HG03575 (cell line): Measurements from ENCODE around the gene TAOK3.
"Not testable (repeated sequence)": the region's sequence is repeated elsewhere in the genome, so short reads cannot be mapped to it uniquely, and the experiment has no call there.

Source experiments
- ATAC-seq: cut with Tn5 transposase; IDR thresholded peaks from one replicate; pipeline ENCODE4 v1.9.1; 2021; ENCODE audit not compliant: unreplicated experiment, insufficient number of reproducible peaks, low FRiP score; ENCODE audit errors: extremely low read depth

The TAOK3 gene

DNA sequence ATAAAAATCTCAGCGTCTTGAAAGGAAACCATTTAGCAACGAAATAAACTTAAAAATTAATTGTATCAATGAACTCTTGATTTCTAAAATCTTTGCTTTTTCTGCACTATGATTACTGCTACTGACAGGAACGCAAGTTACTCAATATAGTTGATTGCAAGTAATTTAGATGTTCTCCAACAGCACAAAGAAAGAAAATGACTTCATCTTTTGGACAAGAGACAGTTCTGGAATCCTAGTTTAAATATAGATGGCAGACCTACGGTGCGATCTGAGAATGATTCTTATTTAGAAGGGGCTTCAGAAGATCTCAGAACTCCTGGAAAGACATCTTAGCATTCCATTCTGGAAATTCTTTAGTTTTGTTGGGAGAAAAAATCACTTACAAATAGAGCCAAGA is 2.2 kb upstream of the TAOK3 start:
- ATAC-seq, result no peak

DNA sequence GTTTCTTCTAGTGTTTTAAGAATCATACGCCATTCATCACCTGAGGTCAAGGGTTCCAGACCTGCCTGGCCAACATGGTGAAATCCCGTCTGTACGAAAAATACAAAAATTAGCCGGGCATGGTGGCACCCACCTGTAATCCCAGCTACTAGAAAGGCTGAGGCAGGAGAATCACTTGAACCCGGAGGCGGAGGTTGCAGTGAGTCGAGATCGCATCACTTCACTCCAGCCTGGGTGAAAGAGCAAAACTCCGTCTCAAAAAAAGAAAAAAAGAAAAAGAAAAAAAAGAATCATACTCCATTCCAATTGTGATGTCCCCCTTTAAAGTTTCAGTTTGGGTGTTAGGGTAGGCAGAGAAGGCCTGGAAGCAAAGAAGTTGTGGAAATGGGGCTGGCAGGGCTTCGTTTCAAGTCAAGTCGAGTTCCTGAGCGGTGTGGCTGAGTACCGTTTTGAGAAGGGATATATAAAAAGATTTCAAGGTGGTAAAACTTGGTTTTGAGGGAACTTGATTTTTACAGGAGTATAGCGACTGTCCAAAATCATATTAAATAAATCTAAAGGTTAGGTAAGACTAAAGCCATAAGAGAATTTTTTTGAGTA is 1.5 kb upstream of the TAOK3 start:
- ATAC-seq, result no peak

DNA sequence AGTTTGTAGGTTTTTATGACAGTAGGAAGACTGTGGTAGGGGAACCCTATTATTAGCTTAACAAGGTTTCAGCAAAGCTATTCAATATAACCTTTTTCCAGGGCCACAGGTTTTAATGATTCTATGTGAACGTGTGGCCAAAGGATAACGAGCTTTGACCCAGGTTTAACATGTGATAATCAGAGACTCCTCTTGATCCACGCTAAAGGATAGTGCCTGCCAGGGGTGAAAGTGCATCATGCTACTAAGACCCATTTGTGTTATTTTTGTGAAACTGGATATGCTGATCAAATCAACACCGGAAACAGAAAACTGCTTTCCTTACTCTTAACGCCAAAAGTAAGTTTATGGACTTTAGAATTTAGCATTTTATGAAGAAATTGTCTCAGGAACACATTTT is 909 bp upstream of the TAOK3 start:
- ATAC-seq, result no peak

DNA sequence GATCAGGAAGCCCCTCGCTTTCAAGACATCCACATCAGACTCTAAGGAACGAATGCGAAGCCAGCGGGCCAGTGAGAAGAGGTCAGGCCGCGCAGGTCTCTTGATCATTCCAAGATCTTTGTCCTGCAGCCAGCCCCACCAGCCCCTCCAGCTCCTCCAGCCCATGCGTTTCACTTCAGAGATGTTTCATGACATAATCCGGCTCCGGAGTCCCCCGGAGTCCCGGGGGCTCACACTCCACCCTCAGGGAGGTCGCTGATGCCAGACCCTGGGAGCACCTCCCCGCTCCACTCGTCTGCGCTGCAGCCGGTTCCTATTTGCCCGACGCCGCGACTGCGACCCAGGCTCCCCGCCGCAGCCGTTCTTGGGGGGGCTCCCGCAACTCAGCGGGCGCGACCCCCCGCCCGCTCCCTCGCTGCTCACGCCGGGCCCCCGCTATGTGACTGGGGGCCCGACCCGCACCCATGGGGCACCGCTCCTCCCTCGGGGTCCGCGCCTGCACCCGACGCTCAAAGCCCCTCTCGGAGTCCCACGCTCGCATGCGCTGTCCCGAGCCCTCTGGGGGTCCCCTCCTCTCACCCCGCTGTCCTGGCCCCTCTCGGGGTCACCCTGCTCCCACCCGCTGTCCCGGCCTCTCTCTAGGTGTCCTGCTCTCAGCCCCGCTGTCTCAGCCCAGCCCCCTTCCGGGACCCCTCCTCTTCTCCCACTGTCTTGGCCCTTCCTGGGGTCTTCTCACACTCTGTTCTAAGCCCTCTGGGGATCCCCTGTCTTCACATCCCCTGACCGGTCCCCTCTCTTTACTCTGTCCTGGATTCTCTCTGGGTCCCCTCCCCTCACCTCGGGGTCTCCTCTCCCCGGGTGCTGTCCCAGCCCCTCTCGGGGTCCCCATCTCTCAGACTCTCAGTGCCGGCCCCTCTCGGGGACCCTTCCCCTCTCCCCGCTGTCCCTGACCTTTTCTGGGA is 1.1 kb downstream of the TAOK3 start:
- no peak for ATAC-seq

DNA sequence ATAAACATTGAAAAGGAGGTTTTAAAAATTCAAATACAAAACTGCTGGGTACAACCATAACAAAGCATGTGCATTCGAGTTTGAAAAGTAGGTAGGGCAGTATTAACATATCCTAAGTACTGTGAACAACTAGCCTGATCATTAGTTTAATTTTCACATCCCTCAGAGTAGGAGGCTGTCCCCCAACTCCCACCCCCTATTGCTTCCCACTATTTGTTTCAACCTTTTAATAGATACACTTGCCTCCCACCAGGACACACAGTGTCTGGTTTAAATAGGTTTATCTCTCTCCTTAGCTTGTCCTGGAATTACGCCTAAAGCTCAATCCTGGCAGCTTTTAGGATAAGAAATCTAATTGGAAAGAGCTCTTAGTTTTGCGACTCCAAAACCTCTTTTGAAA is 2.1 kb downstream of the TAOK3 start:
- no peak for ATAC-seq

DNA sequence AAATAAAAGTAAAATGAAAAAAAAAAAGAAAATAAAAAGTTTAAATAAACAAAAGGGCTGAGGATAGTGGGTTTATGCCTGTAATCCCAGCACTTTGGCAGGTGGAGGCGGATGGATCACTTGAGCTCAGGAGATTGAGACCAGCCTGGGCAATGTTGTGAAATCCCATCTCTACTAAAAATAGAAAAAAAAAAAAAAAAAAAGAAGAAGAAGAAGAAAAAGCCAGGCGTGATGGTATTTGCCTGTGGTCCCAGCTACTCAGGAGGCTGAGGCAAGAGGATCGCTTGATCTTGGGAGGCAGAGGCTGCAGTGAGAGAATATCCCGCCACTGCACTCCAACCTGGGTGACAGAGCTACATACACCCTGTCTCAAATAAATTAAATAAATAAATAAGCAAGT is 3.9 kb downstream of the TAOK3 start:
- ATAC-seq, result no peak

DNA sequence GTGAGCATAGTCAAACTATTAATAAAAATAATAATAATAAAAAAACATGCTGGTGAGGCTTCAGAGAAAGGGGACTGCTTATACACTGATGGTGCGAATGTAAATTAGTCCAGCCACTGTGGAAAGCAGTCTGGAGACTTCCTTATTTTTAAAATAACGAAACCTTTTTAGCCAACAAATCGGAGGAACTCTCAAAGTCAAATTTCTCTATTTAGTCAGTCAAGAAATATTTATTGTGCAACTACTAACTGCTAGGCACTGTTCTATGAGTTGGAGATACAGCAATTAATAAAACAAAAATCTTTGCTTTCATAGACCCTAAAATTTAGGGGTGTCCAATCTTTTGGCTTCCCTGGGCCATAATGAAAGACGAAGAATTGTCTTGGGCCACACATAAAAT is 10.8 kb downstream of the TAOK3 start:
- no peak for ATAC-seq

DNA sequence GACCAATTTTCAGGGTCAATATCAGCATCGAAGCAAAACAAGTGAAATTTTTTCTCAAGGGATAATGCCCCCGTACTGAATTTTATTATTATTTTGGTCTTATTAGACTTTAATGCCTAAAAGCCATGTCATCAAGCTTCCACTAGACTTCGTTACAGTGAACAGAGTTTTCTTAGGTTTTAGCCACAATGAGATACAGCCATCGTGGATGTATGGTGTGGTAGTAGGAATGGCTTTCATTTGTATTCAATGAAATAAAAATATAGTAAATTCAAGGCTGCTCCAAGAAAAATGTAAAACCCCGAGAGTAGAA is 11.7 kb downstream of the TAOK3 start:
- no peak for ATAC-seq

DNA sequence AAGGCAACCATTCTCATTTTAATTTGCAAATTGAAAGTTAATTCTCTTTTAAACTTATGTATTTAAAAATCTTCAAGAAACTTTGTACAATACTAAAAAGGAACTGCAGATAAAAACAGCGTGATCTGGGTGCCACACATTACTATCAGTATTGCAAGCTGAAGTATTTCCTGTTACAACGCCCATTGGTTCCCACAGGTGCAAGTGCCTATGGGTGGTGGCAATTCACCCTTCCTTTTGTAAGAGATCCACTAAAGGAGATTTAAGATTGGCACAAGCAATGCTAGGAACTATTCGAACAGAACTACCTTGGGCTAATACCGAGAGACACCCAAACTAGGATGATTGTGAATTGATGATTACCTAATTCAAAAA is 13.2 kb downstream of the TAOK3 start:
- ATAC-seq, result no peak

DNA sequence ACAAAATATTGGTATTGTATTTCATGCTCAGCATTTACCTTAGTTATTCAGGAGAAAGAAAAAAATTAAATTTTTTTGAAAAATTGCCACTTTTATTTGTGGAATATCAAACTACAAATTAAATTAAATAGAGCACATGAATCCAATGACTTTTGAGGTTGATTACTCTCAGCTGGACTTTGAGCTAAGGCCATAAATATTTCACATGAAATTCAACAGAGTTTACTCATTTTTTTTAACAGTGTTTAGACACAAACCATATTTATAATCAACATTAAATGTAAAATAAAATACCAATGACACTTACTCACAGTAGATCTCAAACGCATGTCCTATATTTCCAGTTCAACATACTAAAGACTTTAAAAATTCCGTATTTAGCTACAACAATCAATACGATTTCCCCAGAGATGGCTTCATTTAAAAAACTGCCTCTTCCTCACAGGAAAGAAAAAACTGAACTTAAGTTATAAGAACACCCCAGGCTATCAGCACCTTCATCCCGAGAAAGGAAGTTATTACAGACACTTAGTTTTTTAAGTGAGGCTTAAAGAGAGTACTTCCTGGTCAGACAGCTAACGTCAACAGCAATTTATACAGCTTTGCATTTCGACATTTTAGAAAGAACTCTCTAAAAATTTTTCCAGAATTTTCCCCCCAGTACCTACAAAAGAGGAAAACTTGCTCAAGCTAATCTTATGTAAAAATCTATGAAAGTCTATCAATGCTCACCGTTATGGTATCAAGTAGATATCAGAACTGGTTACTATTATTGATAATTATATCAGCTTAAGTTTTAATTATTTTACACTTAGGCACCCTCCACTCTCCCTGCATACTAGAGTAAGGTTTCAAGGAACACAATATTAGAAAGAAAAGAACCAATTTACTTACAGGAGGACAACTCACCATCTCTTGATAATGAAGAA is 13.8 kb downstream of the TAOK3 start:
- ATAC-seq, result no peak

DNA sequence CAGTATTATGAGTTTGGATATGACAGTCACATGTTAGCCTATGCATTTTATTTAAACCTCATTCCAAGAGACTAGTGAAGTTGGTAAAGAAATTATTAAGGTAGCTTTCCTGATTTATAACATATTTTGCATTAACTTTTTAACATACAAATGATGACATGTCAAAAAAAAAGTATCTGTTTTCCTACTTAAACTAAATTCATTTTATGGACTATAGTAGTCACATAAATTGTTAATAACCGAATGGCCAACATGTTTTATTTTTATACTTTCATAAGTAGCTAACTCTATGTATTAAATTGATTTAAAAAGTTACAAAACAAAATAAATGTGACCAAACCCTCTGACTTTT is 14.7 kb downstream of the TAOK3 start:
- no peak for ATAC-seq

DNA sequence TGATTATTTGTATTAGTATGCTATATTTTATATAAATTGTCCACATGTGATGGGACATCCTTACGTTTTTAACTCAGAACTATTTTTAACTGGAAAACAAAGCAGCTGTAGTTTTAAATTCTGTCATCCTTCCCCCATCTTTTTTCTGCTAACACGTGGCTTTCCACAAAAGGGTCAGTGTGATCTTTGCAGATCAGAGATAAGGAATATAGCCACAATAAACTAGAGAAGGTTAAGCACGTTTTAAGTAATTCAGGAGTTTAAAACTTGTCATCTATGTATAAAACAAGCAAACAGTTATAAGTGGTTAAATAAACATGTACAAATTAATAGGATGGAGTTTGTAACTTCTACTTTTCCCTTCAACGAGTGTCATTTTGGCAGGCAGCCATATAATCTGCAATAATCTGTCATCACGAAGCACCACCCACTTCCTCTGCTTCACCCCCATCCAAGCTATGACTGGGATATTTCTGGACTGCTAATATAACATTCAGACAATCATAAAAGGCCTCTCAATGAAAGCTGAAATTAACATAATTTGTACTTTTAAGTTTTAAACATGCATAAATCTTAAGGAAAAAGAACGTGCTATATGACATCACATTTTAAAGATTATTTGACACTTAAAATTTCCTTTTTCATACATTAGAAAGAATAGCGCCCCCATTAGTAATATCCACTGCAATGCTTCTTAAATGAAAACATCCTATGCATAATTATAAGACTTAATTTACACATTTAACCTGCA is 15.3 kb downstream of the TAOK3 start:
- ATAC-seq, result no peak

DNA sequence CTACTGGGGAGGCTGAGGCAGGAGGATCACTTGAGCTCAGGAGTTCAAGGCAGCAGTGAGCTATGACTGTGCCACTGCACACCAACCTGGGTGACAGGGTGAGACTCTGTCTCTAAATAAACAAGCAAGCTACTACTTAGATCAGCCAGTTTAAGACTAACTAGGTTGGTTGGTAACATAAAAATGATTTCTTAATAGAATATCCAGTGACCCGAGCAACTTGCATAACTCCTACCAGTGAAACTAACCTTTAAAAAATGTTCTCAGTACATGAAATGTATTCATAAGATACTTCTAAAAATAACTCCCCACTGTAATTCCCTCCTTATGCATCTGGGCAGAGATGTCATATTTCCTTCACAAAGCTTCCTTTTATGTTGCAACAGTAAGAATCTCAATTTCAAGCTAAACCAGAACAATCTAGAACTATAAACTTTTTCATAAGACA is 15.9 kb downstream of the TAOK3 start:
- no peak for ATAC-seq

DNA sequence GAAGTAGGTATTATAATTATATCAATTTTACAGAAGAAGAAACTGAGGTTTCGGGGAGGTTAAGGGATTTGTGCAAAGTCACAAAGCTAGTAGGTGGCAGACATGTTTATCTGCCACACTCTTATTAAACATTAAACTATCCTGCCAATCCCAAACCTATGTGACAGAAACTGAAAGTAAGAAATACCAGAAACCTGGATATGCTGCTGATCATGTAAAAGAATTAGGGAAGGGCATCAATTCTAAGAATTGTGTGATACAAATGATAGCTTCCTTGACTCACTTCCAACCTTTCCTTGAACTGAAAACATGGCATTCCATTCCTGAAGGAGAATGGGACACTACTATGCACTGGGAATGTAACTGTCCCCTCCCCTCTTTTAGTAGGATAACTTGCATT is 16.9 kb downstream of the TAOK3 start:
- no peak for ATAC-seq

DNA sequence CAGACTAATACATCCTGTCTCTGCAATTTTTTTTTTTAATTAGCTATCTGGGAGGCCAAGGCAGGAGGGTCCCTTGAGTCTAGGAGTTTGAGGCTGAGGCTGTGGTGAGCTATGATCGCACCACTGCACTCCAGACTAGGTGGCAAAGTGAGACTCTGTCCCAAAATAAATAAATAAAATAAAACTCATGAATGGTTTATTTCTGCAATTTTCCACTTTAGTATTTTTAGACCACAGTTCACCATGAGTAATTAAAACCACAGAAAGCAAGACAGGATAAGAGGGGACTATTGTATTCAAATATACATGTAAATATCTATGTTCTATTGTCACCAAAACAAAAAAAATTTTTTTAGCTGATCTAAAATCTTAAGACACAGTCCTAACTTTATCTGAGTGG is 17.8 kb downstream of the TAOK3 start:
- ATAC-seq, result no peak

DNA sequence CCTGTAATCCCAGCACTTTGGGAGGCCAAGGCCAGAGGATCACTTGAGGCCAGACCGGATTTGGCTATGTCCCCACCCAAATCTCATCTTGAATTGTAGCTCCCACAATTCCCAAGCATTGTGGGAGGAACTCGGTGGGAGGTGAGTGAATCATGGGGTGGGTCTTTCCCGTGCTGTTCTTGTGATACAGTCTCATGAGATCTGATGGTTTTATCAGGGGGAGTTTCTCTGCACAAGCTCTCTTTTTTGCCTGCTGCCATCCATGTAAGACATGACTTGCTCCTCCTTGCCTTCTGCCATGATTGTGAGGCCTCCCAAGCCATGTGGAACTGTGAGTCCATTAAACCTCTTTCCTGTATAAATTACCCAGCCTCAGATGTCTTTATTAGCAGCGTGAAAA is 18.2 kb downstream of the TAOK3 start:
- ATAC-seq, result not testable (repeated sequence)

DNA sequence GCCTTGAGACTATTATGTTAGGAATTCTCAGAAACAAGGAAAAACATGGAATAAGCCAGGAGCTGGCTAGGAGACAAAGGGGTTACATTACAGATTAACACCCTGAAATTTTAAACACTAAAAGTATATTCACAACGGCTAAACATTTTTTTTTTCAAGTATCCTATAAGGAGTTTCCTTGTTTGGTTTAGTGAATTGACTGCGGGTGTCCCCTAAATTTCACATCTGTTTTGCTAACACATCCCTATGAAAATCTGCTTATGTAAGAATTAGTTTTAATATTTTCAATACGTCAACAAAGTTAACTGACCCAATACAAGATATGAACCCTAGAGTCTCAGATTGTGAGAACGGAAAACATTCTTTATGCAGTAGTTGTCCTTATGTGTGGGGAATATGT is 19.0 kb downstream of the TAOK3 start:
- ATAC-seq, result no peak

DNA sequence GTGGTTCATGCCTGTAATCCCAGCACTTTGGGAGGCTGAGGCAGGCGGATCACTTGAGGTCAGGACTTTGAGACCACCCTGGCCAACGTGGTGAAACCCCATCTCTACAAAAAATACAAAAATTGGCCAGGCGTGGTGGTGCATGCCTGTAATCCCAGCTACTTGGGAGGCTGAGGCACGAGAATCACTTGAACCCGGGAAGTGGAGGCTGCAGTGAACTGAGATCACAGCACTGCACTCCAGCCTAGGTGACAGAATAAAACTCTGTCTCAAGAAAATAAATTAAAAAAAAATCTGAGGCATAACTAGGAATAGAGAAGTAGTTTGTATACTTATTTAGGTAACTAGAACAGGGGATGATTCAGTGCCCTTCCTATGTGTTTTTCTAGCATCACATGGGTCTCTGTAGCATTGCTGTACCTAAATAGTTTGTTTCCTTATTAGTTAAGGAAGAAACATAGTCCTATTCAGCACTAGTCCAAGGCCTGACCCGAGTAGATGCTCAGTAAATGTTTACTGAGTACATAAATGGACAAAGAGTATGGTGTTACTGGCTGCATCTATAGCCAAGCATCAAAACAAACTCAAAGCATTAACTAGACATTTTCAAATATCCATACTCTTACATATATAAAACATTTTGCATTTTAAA is 21.7 kb downstream of the TAOK3 start:
- ATAC-seq, result no peak

DNA sequence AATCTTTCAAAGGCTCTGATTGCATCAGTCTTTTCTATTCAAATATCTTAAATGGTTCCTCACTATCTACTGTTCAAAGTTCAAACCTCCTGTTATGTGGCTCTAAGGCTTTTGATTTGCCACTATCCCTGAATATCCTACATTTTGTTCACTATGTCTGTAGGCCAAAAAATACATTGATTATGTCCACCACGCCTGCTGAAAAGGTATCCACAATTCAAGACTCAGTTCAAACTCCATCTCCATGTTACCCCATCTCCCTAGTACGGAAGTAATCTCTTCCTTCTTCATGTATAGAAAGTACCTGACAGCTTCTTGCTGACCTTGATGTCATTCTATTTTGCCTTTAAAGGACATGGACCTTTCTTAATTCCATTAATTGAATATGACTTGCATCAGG is 24.8 kb downstream of the TAOK3 start:
- no peak for ATAC-seq
